H1 (cell line): ENCODE data around the gene CHRD. TPM values are rescaled to one million over a fixed set of nuclear protein-coding genes. Genes with fewer than 3 reads are reported as not detected.

Experiments
- CTCF ChIA-PET: fragments of 300-600 bp; sonication (Branson Sonifier 250); formaldehyde crosslinking; loops from one replicate; lab custom pipeline; 2021; ENCODE audit not compliant: partially characterized antibody; lab: Charles Lee
- POLR2A ChIA-PET: fragments of 300-600 bp; sonication (Branson Sonifier 250); formaldehyde crosslinking; loops from one replicate; lab custom pipeline; 2021; ENCODE audit warnings: inconsistent platforms; ENCODE audit not compliant: partially characterized antibody; lab: Charles Lee
- DNase-seq, 2 experiments: peaks; one replicate each; pipeline versions ENCODE4 v3.0.0 to v3.0.0-alpha.2; 2010 to 2022; ENCODE audit warnings: low spot score in 2 of 2, low read depth in 1 of 2, mixed read lengths in 1 of 2
- FAIRE-seq: peaks from 2 replicates; lab custom pipeline; 2011; peaks lifted over from hg19 to GRCh38; lab: Jason Lieb, UNC
- H2AFZ ChIP-seq: 2 replicates; pipeline ENCODE4 v1.8.1; 2012; ENCODE audit warnings: low read length, inconsistent platforms
- H2AK5ac ChIP-seq: 2 replicates; pipeline ENCODE4 v1.6.1; 2013; ENCODE audit warnings: low read depth, low read length
- H2BK120ac ChIP-seq: replicated peaks from 2 replicates; pipeline ENCODE3; 2013; ENCODE audit warnings: low read depth, low read length, inconsistent platforms
- H2BK12ac ChIP-seq: 2 replicates; pipeline ENCODE4 v1.6.1; 2013; ENCODE audit warnings: low read depth, low read length
- H2BK15ac ChIP-seq: 2 replicates; pipeline ENCODE4 v1.6.1; 2013; ENCODE audit warnings: low read length
- H2BK20ac ChIP-seq: 2 replicates; pipeline ENCODE4 v1.6.1; 2013; ENCODE audit warnings: low read length
- H2BK5ac ChIP-seq: 2 replicates; pipeline ENCODE4 v1.6.1; 2013; ENCODE audit warnings: low read depth, low read length
- H3K14ac ChIP-seq: 2 replicates; pipeline ENCODE4 v1.6.1; 2013; ENCODE audit warnings: inconsistent platforms; ENCODE audit not compliant: insufficient read length
- H3K18ac ChIP-seq: 2 replicates; pipeline ENCODE4 v1.6.1; 2013; ENCODE audit warnings: low read length; ENCODE audit errors: extremely low read depth
- H3K23ac ChIP-seq: 2 replicates; pipeline ENCODE4 v1.6.1; 2013; ENCODE audit warnings: inconsistent platforms; ENCODE audit not compliant: insufficient read length
- H3K23me2 ChIP-seq: 2 replicates; pipeline ENCODE4 v1.6.1; 2013; ENCODE audit warnings: low read depth, low read length
- H3K27ac ChIP-seq: 2 replicates; pipeline ENCODE4 v1.6.1; 2011; ENCODE audit warnings: low read depth, low read length, inconsistent platforms
- H3K27me3 ChIP-seq, 4 experiments: replicated peaks in 1 of 4; 1 replicate in 1 of 4; 2 replicates in 3 of 4; pipeline versions ENCODE4 v1.6.1 to v1.8.1; 2011 to 2013; ENCODE audit warnings: low read length in 3 of 4, mild to moderate bottlenecking in 3 of 4, inconsistent platforms in 2 of 4, mixed read lengths in 2 of 4, moderate library complexity in 1 of 4; ENCODE audit not compliant: control insufficient read depth in 3 of 4, insufficient read depth in 3 of 4; ENCODE audit errors: extremely low read depth in 1 of 4
- H3K36me3 ChIP-seq, 4 experiments: 2 replicates each; pipeline versions ENCODE4 v1.6.1 to v1.8.1; 2011 to 2013; ENCODE audit warnings: mild to moderate bottlenecking in 4 of 4, low read length in 3 of 4, moderate library complexity in 2 of 4, control low read depth in 1 of 4, inconsistent platforms in 1 of 4; ENCODE audit not compliant: insufficient read depth in 4 of 4, control insufficient read depth in 2 of 4
- H3K4ac ChIP-seq: replicated peaks from 2 replicates; pipeline ENCODE3; 2013; ENCODE audit warnings: low read length, low read depth, mixed read lengths, inconsistent platforms; ENCODE audit not compliant: insufficient read length
- H3K4me1 ChIP-seq, 4 experiments: replicated peaks in 1 of 4; 1 replicate in 1 of 4; 2 replicates in 3 of 4; pipeline versions ENCODE4 v1.6.1 to v1.8.1; 2011 to 2013; ENCODE audit warnings: low read length in 3 of 4, inconsistent platforms in 2 of 4, mixed read lengths in 1 of 4; ENCODE audit not compliant: insufficient read depth in 4 of 4, control insufficient read depth in 3 of 4
- H3K4me2 ChIP-seq, 2 experiments: 2 replicates each; pipeline versions ENCODE4 v1.6.1 to v1.8.1; 2011 to 2013; ENCODE audit warnings: low read depth in 2 of 2, low read length in 2 of 2, control low read depth in 1 of 2, inconsistent platforms in 1 of 2, mild to moderate bottlenecking in 1 of 2; ENCODE audit not compliant: insufficient read depth in 1 of 2
- H3K4me3 ChIP-seq, 4 experiments: fragments of 200-600, 300-600 bp in 1 of 4; sonication (generic), shearing (Covaris generic), sonication (Bioruptor Twin) in 1 of 4; 2 replicates each; pipeline versions ENCODE4 v1.5.1 to v1.8.1; 2011 to 2016; ENCODE audit warnings: low read length in 4 of 4, low read depth in 3 of 4, control low read depth in 2 of 4, inconsistent platforms in 2 of 4, mild to moderate bottlenecking in 2 of 4, mixed read lengths in 1 of 4, moderate library complexity in 1 of 4; ENCODE audit not compliant: insufficient read depth in 2 of 4; ENCODE audit errors: extremely low read depth in 1 of 4
- H3K56ac ChIP-seq: replicated peaks from 2 replicates; pipeline ENCODE3; 2013; ENCODE audit warnings: low read depth, mild to moderate bottlenecking, mixed read lengths, low read length, inconsistent platforms; ENCODE audit not compliant: insufficient read length
- H3K79me1 ChIP-seq: 2 replicates; pipeline ENCODE4 v1.6.1; 2013; ENCODE audit warnings: low read depth, low read length, control low read depth
- H3K79me2 ChIP-seq, 2 experiments: 2 replicates each; pipeline versions ENCODE4 v1.6.1 to v1.8.1; 2012 to 2013; ENCODE audit warnings: low read length in 2 of 2, mild to moderate bottlenecking in 2 of 2, inconsistent platforms in 1 of 2; ENCODE audit not compliant: insufficient read depth in 2 of 2, control insufficient read depth in 1 of 2
- H3K9ac ChIP-seq, 4 experiments: replicated peaks in 1 of 4; 1 replicate in 1 of 4; 2 replicates in 3 of 4; pipeline versions ENCODE4 v1.6.1 to v1.8.1; 2011 to 2013; ENCODE audit warnings: low read depth in 3 of 4, low read length in 3 of 4, control low read depth in 2 of 4, mild to moderate bottlenecking in 2 of 4, moderate library complexity in 2 of 4, inconsistent platforms in 1 of 4; ENCODE audit errors: extremely low read depth in 1 of 4
- H3K9me3 ChIP-seq, 2 experiments: 2 replicates each; pipeline versions ENCODE4 v1.6.1 to v1.8.1; 2012 to 2013; ENCODE audit warnings: mild to moderate bottlenecking in 2 of 2, moderate library complexity in 2 of 2, control low read depth in 1 of 2, inconsistent platforms in 1 of 2, low read depth in 1 of 2, low read length in 1 of 2, mixed read lengths in 1 of 2; ENCODE audit not compliant: insufficient read depth in 2 of 2
- H4K20me1 ChIP-seq, 2 experiments: replicated peaks in 1 of 2; 2 replicates each; pipeline versions ENCODE3 to v1.8.1; 2011 to 2013; ENCODE audit warnings: inconsistent platforms in 2 of 2, low read length in 2 of 2, mild to moderate bottlenecking in 1 of 2; ENCODE audit not compliant: insufficient read depth in 2 of 2, control insufficient read depth in 1 of 2
- H4K5ac ChIP-seq: 2 replicates; pipeline ENCODE4 v1.6.1; 2013; ENCODE audit warnings: low read length, low read depth, mixed read lengths, inconsistent platforms; ENCODE audit not compliant: insufficient read length
- H4K8ac ChIP-seq: 2 replicates; pipeline ENCODE4 v1.8.0; 2013; ENCODE audit warnings: mild to moderate bottlenecking, moderate library complexity, low read length, inconsistent platforms; ENCODE audit not compliant: insufficient read depth; ENCODE audit errors: extremely low read depth
- H4K91ac ChIP-seq: replicated peaks from 2 replicates; pipeline ENCODE3; 2013; ENCODE audit warnings: low read length, mixed read lengths, inconsistent platforms; ENCODE audit not compliant: insufficient read length
- CHD2 ChIP-seq: IDR thresholded peaks from 2 replicates; pipeline ENCODE4 v1.6.1; 2012; ENCODE audit warnings: low read length, improper control_type of control experiment
- EZH2 ChIP-seq: fragments of 200-600 bp; sonication (generic); IDR thresholded peaks from 2 replicates; pipeline ENCODE4 v1.7.1; 2012; ENCODE audit warnings: low read depth, mild to moderate bottlenecking, moderate library complexity, low read length, inconsistent platforms; ENCODE audit not compliant: severe bottlenecking
- KDM1A ChIP-seq: fragments of 200-600, 300-600 bp; sonication (generic); IDR thresholded peaks from 2 replicates; pipeline ENCODE4 v1.7.1; 2016; ENCODE audit warnings: mild to moderate bottlenecking, low read length, borderline replicate concordance
- RNF2 ChIP-seq: fragments of 200-900, 300-1000 bp; sonication (generic); IDR thresholded peaks from 2 replicates; pipeline ENCODE4 v1.7.1; 2016; ENCODE audit warnings: borderline replicate concordance, low read depth, mild to moderate bottlenecking, antibody characterized with exemption, low read length; ENCODE audit not compliant: poor library complexity, severe bottlenecking; ENCODE audit errors: missing control alignments
- SIRT6 ChIP-seq: IDR thresholded peaks from one replicate; pipeline ENCODE4 v1.7.1; 2012; ENCODE audit warnings: low read length, inconsistent platforms
- SUZ12 ChIP-seq: fragments of 200-600 bp; sonication (generic); IDR thresholded peaks from 2 replicates; pipeline ENCODE4 v1.6.1; 2012; ENCODE audit warnings: mild to moderate bottlenecking, inconsistent platforms, low read length, moderate library complexity, mixed read lengths
- WGBS, 2 experiments: shearing (Covaris generic) in 1 of 2; methylation state at CpG; one replicate each; pipeline versions ENCODE4 v1.1.6 to v1.1.7; 2013 to 2015; ENCODE audit warnings: low lambda C conversion rate in 2 of 2, mixed read lengths in 2 of 2, inconsistent platforms in 1 of 2, low coverage in 1 of 2, missing lambda C conversion rate in 1 of 2; ENCODE audit not compliant: insufficient replicate concordance in 2 of 2, insufficient coverage in 1 of 2, insufficient read length in 1 of 2; ENCODE audit errors: extremely low coverage in 1 of 2, missing lambda C conversion rate in 1 of 2; 5-methylcytosine and 5-hydroxymethylcytosine counted together
- polyA plus RNA-seq, 7 experiments: library from polyadenylated mRNA; depleted of rRNA in 3 of 7; stranded (reverse) in 5 of 7; unstranded in 2 of 7; fragments of >200 nt in 5 of 7; fragments of 200-250 nt in 2 of 7; gene quantifications; 1 replicate in 5 of 7; 2 replicates in 1 of 7; 4 replicates in 1 of 7; pipeline versions ENCODE4 v1.2.1 to v1.2.3, GENCODE V29; 2011 to 2013; ENCODE audit warnings: missing spikeins in 2 of 7, mixed read lengths in 2 of 7
- total RNA-seq: library from RNA; stranded (reverse); fragmentation: NEBNext Ultra II Directional; extraction: Animal tissue kit (Norgen Biotek cat#: 25700); gene quantifications from 2 replicates; pipeline ENCODE4 v1.2.1, GENCODE V29; 2021
- TF ChIP-seq, protein P1 (sequence below): IDR thresholded peaks from 2 replicates; pipeline ENCODE4 v1.6.1; 2012; ENCODE audit warnings: inconsistent platforms
- TF ChIP-seq, protein P2 (sequence below): IDR thresholded peaks from 2 replicates; pipeline ENCODE4 v1.6.1; 2012; ENCODE audit warnings: inconsistent platforms

CHRD gene
- total and polyA plus RNA-seq, 2 of the 8 experiments (the other 6 are each of a cell fraction or from before 2014, with no cell fraction given), result 0.62 to 0.86 TPM

DNA sequence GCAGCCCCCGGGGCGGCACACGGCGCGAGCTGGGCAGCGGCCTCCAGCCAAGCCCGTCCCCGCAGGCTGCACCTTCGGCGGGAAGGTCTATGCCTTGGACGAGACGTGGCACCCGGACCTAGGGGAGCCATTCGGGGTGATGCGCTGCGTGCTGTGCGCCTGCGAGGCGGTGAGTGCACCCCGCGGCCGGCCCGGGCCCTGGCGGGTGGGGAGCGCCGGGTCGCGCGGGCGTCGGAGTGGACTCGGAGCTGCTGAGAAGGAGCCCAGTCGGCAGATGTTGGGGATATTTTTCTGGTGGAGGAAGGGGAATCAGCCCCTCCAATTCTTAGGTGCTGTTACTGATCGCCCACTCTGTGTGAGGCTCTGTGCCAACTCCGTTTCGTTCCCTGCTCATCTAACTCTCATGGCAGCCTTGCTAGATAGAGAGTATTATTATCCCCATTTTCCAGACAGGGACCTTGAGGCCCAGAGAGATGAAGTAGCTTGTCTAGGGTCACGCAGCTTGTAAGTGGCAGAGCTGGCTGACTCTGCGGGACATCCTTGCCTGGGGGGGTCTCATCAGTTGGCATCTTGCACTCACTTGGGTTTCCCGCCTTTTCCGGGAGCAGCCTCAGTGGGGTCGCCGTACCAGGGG lies 890 bp downstream of the CHRD start:
- H3K23me2 ChIP-seq, result peaks cover 15% of the 10 kb centered on the region; the same call in 1 of the 2 replicates
- H3K27ac ChIP-seq, result no peak overlapping the region
- H4K5ac ChIP-seq, result no peak overlapping the region
- H3K4me1 ChIP-seq, result peaks cover 0 to 33% (median 27%) of the 10 kb centered on the region in 4 experiments; a peak in 6 of 7 replicates
- peak overlapping the region; percentile 71; the same call in 1 of the 2 replicates for H2BK5ac ChIP-seq
- CTCF ChIA-PET, result interaction anchor here (0.8 to 8.3 kb wide), 10 partner anchors 7 to 158 kb away, joined by 3 to 78 read pairs (median 4); no protein-coding TSS in a partner anchor
- 2% methylated on average over 30 of the region's 42 CpGs; no CpG with 5 or more reads in 1 of the 2 experiments for WGBS, 2 experiments
- H3K79me2 ChIP-seq, result no peaks in the 10 kb centered on the region
- POLR2A ChIA-PET, result interaction anchor here (0.7 to 1.7 kb wide), 6 partner anchors 9 to 245 kb away, joined by 3 to 4 read pairs (median 4); partner anchors contain the start of genes EIF2B5 and FAM131A
- H3K9ac ChIP-seq, result no peak overlapping the region
- no peak overlapping the region for H3K4ac ChIP-seq
- no peak overlapping the region for H2BK120ac ChIP-seq
- no peak overlapping the region for H3K23ac ChIP-seq
- H3K56ac ChIP-seq, result no peak overlapping the region
- TF ChIP-seq, protein P1, sequence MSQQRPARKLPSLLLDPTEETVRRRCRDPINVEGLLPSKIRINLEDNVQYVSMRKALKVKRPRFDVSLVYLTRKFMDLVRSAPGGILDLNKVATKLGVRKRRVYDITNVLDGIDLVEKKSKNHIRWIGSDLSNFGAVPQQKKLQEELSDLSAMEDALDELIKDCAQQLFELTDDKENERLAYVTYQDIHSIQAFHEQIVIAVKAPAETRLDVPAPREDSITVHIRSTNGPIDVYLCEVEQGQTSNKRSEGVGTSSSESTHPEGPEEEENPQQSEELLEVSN, result peak; percentile 65; the same call in 1 of the 2 replicates
- TF ChIP-seq CHD2 (no peak), RNF2 (peak; percentile 68), KDM1A (peak; percentile 48; the same call in 1 of the 2 replicates), SIRT6 (no peak), SUZ12 (peak; percentile 90), EZH2 (peak; percentile 95)
- TF ChIP-seq, protein P2, sequence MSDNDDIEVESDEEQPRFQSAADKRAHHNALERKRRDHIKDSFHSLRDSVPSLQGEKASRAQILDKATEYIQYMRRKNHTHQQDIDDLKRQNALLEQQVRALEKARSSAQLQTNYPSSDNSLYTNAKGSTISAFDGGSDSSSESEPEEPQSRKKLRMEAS, result no peak
- H2AK5ac ChIP-seq, result no peak overlapping the region
- no peak overlapping the region; the same call in 1 of the 2 replicates for H4K8ac ChIP-seq
- no peak overlapping the region for H2AFZ ChIP-seq
- H4K91ac ChIP-seq, result no peak overlapping the region
- FAIRE-seq, result no peak
- H3K18ac ChIP-seq, result no peak overlapping the region; the same call in 1 of the 2 replicates
- no peaks in the 10 kb centered on the region for H3K36me3 ChIP-seq
- H4K20me1 ChIP-seq, result peaks cover 2 to 9% of the 10 kb centered on the region in 2 experiments
- peaks cover 31 to 55% (median 49%) of the 10 kb centered on the region in 4 experiments for H3K27me3 ChIP-seq
- H3K4me2 ChIP-seq, result peak overlapping the region; percentile 93 to 97
- no peak for DNase-seq
- H2BK20ac ChIP-seq, result no peak overlapping the region
- H2BK15ac ChIP-seq, result no peak overlapping the region
- H2BK12ac ChIP-seq, result no peak overlapping the region; the same call in 1 of the 2 replicates
- H3K9me3 ChIP-seq, result no peaks in the 10 kb centered on the region
- no peak overlapping the region for H3K14ac ChIP-seq
- no peaks in the 10 kb centered on the region for H3K79me1 ChIP-seq
- peak overlapping the region; percentile 52 to 71 (median 55) for H3K4me3 ChIP-seq
